Omental fat pad (tissue), 4 donors: ENCODE measurements around the gene PNMA6F. TPM values are rescaled to one million over a fixed set of nuclear protein-coding genes. Genes with fewer than 3 reads are reported as not detected.

Source experiments
- ATAC-seq: fragments of 150-250 bp; one replicate; pipeline ENCODE4 v1.9.1; 2016; ENCODE audit warnings: mild to moderate bottlenecking, moderate library complexity; ENCODE audit not compliant: low FRiP score
- DNase-seq: peaks from one replicate; pipeline ENCODE4 v3.0.0-alpha.2; 2019; ENCODE audit warnings: low spot score
- total RNA-seq, 4 donors: library from RNA; depleted of rRNA; stranded (reverse); fragments of >200 nt; gene quantifications; one replicate each; pipeline ENCODE4 v1.1.0, GENCODE V29; 2016
- TF ChIP-seq, protein P1 (sequence below), 3 donors: fragments of 450-650 bp; IDR thresholded peaks; one replicate each; pipeline ENCODE4 v1.5.1; 2016 to 2017; ENCODE audit warnings: antibody characterized with exemption in 3 of 3, mild to moderate bottlenecking in 3 of 3, moderate library complexity in 2 of 3

Gene PNMA6F
- total RNA-seq, 4 donors from 2014 or later = not detected

DNA sequence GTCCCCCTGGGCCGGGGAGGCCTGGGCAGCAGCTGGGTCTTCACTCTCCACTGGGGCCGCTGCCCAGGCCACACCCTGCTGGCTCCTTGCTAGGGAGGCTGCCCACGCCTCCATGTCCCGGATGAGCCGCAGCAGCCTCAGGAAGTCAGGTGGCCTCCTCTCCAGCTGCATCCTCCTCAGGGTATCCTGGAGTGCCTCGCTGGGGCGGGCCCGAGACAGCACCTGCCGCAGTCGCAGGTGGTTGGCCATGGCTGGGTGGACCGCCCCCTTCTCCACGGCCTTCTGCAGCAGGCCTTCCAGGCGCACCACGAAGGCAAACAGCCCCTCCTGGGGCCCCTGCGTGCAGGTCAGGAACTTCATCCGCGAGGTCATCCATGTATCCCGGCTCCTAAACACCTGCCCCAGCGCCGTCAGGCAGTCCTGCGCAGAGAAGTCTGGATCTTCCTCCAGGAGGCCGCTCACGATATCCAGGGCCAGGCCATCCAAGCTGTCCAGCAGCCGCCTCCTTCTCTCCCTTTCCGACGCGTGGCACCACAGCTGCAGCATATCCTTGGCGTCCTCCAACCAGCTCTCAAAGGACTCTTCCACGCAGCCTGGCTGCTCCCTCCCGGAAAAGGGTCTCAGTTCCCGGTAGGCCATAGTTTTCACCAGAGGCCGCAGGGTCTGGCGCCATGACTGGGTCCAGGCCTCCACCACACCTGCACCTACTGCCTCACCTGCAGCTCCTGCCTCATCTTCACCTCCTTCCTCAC lies 2.1 kb downstream of the PNMA6F start:
- no peak for ATAC-seq
- TF ChIP-seq, protein P1, sequence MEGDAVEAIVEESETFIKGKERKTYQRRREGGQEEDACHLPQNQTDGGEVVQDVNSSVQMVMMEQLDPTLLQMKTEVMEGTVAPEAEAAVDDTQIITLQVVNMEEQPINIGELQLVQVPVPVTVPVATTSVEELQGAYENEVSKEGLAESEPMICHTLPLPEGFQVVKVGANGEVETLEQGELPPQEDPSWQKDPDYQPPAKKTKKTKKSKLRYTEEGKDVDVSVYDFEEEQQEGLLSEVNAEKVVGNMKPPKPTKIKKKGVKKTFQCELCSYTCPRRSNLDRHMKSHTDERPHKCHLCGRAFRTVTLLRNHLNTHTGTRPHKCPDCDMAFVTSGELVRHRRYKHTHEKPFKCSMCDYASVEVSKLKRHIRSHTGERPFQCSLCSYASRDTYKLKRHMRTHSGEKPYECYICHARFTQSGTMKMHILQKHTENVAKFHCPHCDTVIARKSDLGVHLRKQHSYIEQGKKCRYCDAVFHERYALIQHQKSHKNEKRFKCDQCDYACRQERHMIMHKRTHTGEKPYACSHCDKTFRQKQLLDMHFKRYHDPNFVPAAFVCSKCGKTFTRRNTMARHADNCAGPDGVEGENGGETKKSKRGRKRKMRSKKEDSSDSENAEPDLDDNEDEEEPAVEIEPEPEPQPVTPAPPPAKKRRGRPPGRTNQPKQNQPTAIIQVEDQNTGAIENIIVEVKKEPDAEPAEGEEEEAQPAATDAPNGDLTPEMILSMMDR (IDR thresholded peaks at IDR 0.05) = no peak

DNA sequence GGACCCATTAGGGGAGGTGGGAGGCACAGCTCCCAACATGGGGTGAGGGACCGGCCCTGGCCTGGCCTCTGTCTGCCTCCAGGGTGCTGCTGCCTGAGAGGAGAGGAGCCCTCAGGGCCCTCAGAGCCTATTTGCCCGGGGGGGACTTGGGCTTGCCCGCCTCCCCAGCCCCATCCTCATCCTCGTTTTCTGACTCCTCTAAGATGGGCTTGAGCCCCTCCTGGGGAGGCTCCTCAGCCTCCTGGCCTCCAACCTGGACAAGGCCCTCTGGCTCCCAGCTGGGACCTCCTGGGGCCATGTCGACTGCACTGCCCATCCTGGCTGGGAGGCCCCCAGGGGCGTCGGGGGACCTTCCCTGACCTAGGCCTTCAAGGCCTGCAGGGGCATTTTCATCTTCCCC lies 2.8 kb downstream of the PNMA6F start:
- TF ChIP-seq, protein P1 (IDR thresholded peaks at IDR 0.05) = no peak
- DNase-seq (no peak), ATAC-seq (no peak)

More for the DNA sequence above, 2.1 kb downstream of the PNMA6F start:
- DNase-seq = no peak

- ATAC-seq (no peak), DNase-seq (no peak)
- TF ChIP-seq, protein P1 (IDR thresholded peaks at IDR 0.05) = no peak
These were observed 3.4 kb downstream of the PNMA6F start for GRCh38 chrX:153317996-153318722.

- ATAC-seq (no peak), DNase-seq (no peak)
- TF ChIP-seq, protein P1 (IDR thresholded peaks at IDR 0.05) = no peak
These were observed 4.3 kb downstream of the PNMA6F start for GRCh38 chrX:153317306-153317705.

GRCh38 chrX:153312842-153313241 lies 8.7 kb downstream of the PNMA6F start:
- ATAC-seq (no peak), DNase-seq (no peak)
- TF ChIP-seq, protein P1 (IDR thresholded peaks at IDR 0.05) = no peak

GRCh38 chrX:153312041-153312440 lies 9.5 kb downstream of the PNMA6F start:
- TF ChIP-seq, protein P1 (IDR thresholded peaks at IDR 0.05) = no peak
- no peak for DNase-seq
- ATAC-seq = no peak
